COR-L47 (cell line): ENCODE measurements around the gene KIAA1217.

Source experiments
- DNase-seq: peaks from one replicate; lab custom pipeline; 2025; lab: John Stamatoyannopoulos, UW

The KIAA1217 gene

GRCh38 chr10:24406809-24407483, 198.0 kb downstream of the KIAA1217 start:
- no peak for DNase-seq

- DNase-seq, result no peak
These were observed 199.0 kb downstream of the KIAA1217 start for GRCh38 chr10:24407928-24408327.

GRCh38 chr10:24408365-24408764, 199.4 kb downstream of the KIAA1217 start:
- no peak for DNase-seq

GRCh38 chr10:24414597-24414996, 205.7 kb downstream of the KIAA1217 start:
- DNase-seq, result no peak

GRCh38 chr10:24415455-24416125, 206.7 kb downstream of the KIAA1217 start:
- no peak for DNase-seq

GRCh38 chr10:24416248-24416647, 207.3 kb downstream of the KIAA1217 start:
- DNase-seq, result no peak

- no peak for DNase-seq
These were observed 208.1 kb downstream of the KIAA1217 start for GRCh38 chr10:24417053-24417452.

- DNase-seq, result no peak
These were observed 209.6 kb downstream of the KIAA1217 start for GRCh38 chr10:24418532-24418931.

- DNase-seq, result no peak
These were observed 210.1 kb downstream of the KIAA1217 start for GRCh38 chr10:24419066-24419465.

GRCh38 chr10:24425151-24425550, 216.2 kb downstream of the KIAA1217 start:
- DNase-seq, result no peak

GRCh38 chr10:24427678-24428409, 218.9 kb downstream of the KIAA1217 start:
- DNase-seq, result no peak

- no peak for DNase-seq
These were observed 219.5 kb downstream of the KIAA1217 start for GRCh38 chr10:24428410-24428782.

GRCh38 chr10:24430591-24430990, 221.7 kb downstream of the KIAA1217 start:
- no peak for DNase-seq

GRCh38 chr10:24432478-24433416, 223.8 kb downstream of the KIAA1217 start:
- no peak for DNase-seq

- no peak for DNase-seq
These were observed 224.8 kb downstream of the KIAA1217 start for GRCh38 chr10:24433705-24434104.

- no peak for DNase-seq
These were observed 226.0 kb downstream of the KIAA1217 start for GRCh38 chr10:24434961-24435360.

- DNase-seq, result no peak
These were observed 226.4 kb downstream of the KIAA1217 start for GRCh38 chr10:24435374-24435773.

GRCh38 chr10:24437302-24437701, 228.4 kb downstream of the KIAA1217 start:
- no peak for DNase-seq

- no peak for DNase-seq
These were observed 229.9 kb downstream of the KIAA1217 start for GRCh38 chr10:24438800-24439199.

- DNase-seq, result no peak
These were observed 231.0 kb downstream of the KIAA1217 start for GRCh38 chr10:24439935-24440334.

GRCh38 chr10:24440817-24441797, 232.2 kb downstream of the KIAA1217 start:
- no peak for DNase-seq
